Cardiac muscle cell (in vitro differentiated cells and primary cell): ENCODE measurements around the gene EXTL1. TPM values are rescaled to one million over a fixed set of nuclear protein-coding genes. Genes with fewer than 3 reads are reported as not detected.
A peak's percentile ranks its signal among the peaks of the same experiment; 100 is the strongest.

Experiments used
- DNase-seq, 2 donors: peaks; one replicate each; pipeline versions ENCODE4 v3.0.0 to v3.0.0-alpha.2; 2010 to 2017; ENCODE audit warnings: low read depth in 1 of 2, low spot score in 1 of 2
- H3K27ac ChIP-seq: fragments of 200-600 bp; sonication (generic); 2 replicates; pipeline ENCODE4 v1.5.1; 2016
- H3K27me3 ChIP-seq: fragments of 200-600 bp; sonication (generic); 2 replicates; pipeline ENCODE4 v1.6.0; 2016; ENCODE audit warnings: control low read depth
- H3K36me3 ChIP-seq: fragments of 200-600 bp; sonication (generic); 2 replicates; pipeline ENCODE4 v1.5.1; 2016; ENCODE audit warnings: control low read depth
- H3K4me1 ChIP-seq: fragments of 200-600 bp; sonication (generic); 2 replicates; pipeline ENCODE4 v1.8.1; 2017; ENCODE audit warnings: low read depth, mild to moderate bottlenecking, mixed run types
- H3K4me3 ChIP-seq: fragments of 200-600 bp; sonication (generic); 2 replicates; pipeline ENCODE4 v1.5.1; 2016; ENCODE audit warnings: mild to moderate bottlenecking
- H3K9me3 ChIP-seq: fragments of 200-600 bp; sonication (generic); 2 replicates; pipeline ENCODE4 v1.5.1; 2017; ENCODE audit warnings: low read depth, mild to moderate bottlenecking, control low read depth
- polyA plus RNA-seq: library from polyadenylated mRNA; unstranded; fragments of >200 nt; fragmentation: Nextera tagmentation; extraction: Ambion mirVana; gene quantifications from 2 replicates; pipeline ENCODE4 v1.2.1, GENCODE V29; 2016
- total RNA-seq: library from RNA; depleted of rRNA; stranded (reverse); fragments of >200 nt; gene quantifications from 2 replicates; pipeline ENCODE4 v1.2.3, GENCODE V29; 2016
- TF ChIP-seq, protein P1 (sequence below): IDR thresholded peaks from 2 replicates; pipeline ENCODE4 v1.5.1; 2012; ENCODE audit warnings: low read depth, mild to moderate bottlenecking, low read length

EXTL1 gene
- total and polyA plus RNA-seq, 2 experiments from 2014 or later: 10.0 to 10.1 TPM

DNA sequence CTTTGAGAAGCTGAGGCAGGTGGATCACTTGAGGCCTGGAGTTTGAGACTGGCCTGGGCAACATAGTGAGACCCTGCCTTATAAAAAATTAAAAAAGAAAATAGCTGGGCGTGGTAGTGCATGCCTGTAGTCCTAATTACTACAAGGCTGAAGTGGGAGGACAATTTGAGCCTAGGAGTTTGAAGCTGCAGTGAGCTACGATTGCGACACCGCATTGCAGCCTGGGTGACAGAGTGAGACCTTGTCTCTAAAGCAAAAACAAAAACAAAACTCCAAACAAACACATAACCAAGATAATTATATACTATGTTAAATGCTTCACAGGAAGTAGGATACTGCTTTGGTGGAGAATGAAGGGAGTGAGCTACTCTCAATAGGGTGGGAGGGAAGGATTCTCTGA lies 18.3 kb upstream of the EXTL1 start:
- peaks cover 5% of the 10 kb centered on the region for H3K4me1 ChIP-seq

DNA sequence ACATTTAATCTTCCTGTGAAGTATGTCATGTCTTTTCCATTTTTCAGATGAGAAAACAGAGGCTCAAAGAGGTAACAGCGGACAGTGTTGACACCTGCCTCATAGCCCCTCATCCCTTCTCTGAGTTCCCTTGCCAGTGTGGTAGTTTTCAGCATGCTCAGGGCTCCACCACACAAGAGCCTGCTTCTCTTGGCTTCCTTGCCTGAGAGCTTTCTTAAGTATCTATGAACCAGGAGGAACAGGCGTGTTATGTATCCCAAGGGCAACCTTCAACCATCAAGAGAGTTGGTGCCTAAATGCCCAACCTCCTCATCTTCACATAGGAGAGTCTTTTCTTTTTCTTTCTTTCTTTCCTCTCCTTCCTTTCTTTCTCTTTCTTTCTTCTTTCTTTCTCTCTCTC lies 17.8 kb upstream of the EXTL1 start:
- no peaks in the 10 kb centered on the region for H3K9me3 ChIP-seq
- no peak overlapping the region for H3K4me3 ChIP-seq
- no peaks in the 10 kb centered on the region for H3K36me3 ChIP-seq
- no peak for DNase-seq
- TF ChIP-seq, protein P1, sequence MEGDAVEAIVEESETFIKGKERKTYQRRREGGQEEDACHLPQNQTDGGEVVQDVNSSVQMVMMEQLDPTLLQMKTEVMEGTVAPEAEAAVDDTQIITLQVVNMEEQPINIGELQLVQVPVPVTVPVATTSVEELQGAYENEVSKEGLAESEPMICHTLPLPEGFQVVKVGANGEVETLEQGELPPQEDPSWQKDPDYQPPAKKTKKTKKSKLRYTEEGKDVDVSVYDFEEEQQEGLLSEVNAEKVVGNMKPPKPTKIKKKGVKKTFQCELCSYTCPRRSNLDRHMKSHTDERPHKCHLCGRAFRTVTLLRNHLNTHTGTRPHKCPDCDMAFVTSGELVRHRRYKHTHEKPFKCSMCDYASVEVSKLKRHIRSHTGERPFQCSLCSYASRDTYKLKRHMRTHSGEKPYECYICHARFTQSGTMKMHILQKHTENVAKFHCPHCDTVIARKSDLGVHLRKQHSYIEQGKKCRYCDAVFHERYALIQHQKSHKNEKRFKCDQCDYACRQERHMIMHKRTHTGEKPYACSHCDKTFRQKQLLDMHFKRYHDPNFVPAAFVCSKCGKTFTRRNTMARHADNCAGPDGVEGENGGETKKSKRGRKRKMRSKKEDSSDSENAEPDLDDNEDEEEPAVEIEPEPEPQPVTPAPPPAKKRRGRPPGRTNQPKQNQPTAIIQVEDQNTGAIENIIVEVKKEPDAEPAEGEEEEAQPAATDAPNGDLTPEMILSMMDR: no peak
- no peak overlapping the region for H3K27ac ChIP-seq
- no peaks in the 10 kb centered on the region for H3K4me1 ChIP-seq
- H3K27me3 ChIP-seq: no peaks in the 10 kb centered on the region

More for the DNA sequence above, 18.3 kb upstream of the EXTL1 start:
- no peak overlapping the region for H3K4me3 ChIP-seq
- H3K27ac ChIP-seq: no peak overlapping the region
- H3K9me3 ChIP-seq: no peaks in the 10 kb centered on the region
- H3K27me3 ChIP-seq: no peaks in the 10 kb centered on the region
- TF ChIP-seq, protein P1: no peak
- no peak for DNase-seq
- H3K36me3 ChIP-seq: no peaks in the 10 kb centered on the region

DNA sequence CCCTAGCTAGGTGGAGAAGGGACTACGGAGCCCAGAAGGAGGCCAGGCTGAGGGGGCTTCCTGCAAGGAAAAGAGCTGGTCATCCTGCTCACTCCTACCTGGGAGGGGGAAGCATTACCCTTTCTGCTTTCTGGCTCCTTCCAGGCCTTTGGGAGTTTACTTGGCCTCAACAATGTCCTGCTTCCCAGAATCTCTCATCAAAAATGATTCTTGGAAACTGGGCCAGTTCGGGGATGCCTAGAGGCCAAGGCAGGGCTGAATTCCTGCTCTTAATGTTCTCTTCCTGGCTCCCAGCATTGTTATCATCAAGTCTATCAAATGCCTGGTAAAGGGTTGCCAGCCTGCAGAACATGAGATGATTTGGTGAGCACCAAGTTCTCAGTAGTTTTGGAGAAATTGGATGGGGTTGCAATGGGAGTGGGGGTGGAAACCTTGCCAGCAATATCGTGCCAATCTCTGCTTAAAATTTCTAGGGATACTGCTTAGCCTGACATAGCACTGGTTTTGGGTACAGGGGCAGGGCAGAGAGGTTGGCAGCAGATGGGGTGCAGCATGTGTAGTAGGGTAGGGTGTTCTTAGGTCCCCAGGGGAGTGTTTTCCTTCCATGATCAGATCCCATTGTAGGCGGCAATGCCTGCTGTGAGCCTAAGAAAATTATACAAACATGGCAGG lies 16.0 kb upstream of the EXTL1 start:
- TF ChIP-seq, protein P1: no peak
- Histone ChIP-seq H3K27ac (no peak overlapping the region), H3K36me3 (no peaks in the 10 kb centered on the region), H3K9me3 (no peaks in the 10 kb centered on the region), H3K4me1 (no peaks in the 10 kb centered on the region), H3K27me3 (no peaks in the 10 kb centered on the region), H3K4me3 (no peak overlapping the region)
- no peak for DNase-seq

DNA sequence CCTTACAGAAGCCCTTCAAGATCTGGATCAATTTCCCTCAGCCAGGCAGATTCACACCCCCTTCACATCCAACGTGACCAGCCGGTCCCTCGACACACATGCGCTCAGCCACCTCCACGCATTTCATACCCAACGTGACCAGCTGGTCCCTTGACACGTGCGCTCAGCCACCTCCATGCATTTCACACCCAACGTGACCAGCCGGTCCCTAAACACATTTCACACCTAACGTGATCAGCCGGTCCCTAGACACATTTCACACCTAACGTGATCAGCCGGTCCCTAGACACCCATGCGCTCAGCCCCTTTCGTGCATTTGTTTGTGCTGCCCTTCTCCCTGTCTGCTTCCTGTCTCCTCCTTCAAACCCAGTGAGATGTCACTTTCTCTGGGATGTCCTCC lies 14.9 kb upstream of the EXTL1 start:
- H3K9me3 ChIP-seq: no peaks in the 10 kb centered on the region

DNA sequence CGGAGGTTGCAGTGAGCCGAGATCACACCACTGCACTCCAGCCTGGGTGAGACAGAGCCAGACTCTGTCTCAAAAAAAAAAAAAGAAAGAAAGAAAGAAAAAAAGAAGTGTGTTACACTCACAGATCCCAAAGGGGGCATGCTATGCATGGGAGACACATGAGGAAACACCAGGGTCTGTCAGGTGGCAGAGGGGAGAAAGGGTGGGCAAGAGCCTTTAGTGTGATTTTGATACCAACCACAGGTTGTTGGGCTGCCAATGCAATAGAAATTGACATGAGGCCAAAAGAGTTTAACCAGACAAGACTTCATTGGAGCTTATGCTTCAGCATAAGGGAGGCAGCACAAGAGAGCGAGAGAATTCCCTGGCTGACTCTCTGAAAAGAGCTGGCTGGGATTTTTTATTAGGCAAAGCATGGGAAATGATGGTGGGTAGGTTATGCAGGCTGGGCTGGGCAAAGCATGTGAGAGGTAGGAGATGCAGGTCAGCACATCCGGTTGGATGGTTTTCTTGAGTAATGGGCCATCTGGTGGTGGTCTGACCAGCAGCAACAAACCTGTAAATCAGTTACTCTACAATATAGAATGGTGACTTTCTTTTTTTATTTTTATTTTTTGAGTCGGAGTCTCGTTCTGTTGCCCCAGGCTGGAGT lies 11.7 kb upstream of the EXTL1 start:
- no peaks in the 10 kb centered on the region for H3K36me3 ChIP-seq
- H3K4me1 ChIP-seq: no peaks in the 10 kb centered on the region
- peak in 1 of 2 donors; percentile 56 for DNase-seq
- TF ChIP-seq, protein P1: peak; percentile 11
- no peaks in the 10 kb centered on the region for H3K9me3 ChIP-seq
- no peak overlapping the region for H3K4me3 ChIP-seq
- H3K27me3 ChIP-seq: no peaks in the 10 kb centered on the region
- H3K27ac ChIP-seq: no peak overlapping the region

More for the DNA sequence above, 14.9 kb upstream of the EXTL1 start:
- no peak for DNase-seq
- H3K27ac ChIP-seq: no peak overlapping the region
- no peaks in the 10 kb centered on the region for H3K36me3 ChIP-seq
- no peaks in the 10 kb centered on the region for H3K27me3 ChIP-seq
- TF ChIP-seq, protein P1: no peak
- H3K4me3 ChIP-seq: no peak overlapping the region
- no peaks in the 10 kb centered on the region for H3K4me1 ChIP-seq
